ENCODE results near the gene BRAT1.

DNA sequence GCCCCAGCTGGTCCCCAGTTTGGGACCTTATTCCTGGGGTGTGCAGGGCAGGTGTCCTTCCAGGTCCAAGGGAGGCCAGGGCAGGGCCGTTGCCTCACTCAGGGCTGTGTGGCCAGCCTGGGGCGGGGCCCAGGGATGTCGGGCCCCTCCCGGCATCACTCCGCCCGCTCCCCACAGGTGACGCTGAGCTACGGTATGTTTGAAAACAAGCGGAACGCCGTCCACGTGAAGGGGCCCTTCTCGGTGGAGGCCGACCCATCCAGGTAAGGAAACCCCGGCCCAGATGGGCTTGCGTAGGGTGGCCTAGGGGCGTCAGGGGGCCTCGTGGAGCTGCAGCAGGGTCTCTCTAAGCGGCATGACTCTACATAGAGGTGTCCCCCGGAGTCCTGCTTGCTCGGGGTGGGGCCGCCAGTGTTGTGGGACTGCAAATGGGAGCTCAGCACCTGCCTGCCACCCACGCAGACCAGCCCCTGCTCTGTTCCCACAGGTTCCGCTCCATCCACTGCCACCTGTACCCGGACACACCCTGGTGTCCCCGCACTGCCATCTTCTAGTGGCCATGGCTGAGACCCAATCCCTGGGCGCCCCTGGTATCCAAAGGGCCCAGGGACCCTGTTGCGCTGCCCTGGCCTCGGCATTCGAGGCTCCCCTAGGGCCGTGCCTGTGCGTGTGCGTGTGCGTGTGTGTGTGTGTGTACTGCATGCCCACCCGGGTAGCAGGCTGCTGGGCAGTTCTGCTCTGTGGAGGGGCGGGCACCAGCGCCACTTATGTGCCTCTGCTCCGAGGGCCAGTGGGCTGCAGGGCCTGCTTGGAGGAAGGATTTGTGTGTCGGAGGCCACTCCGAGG, 28.4 kb downstream of the BRAT1 start:
- no peak for TF ChIP-seq POLR2AphosphoS5 (IDR thresholded peaks at IDR 0.05; ENCODE audit: low read depth)
- no peak for TF ChIP-seq JUNB (IDR thresholded peaks at IDR 0.05; ENCODE audit: unreplicated experiment)
- no peak for TF ChIP-seq CTCF (conservative IDR thresholded peaks at IDR 0.05; ENCODE audit: low read depth in 2 of 2)
- TF ChIP-seq CREB1 (CRISPR knock-in tag; IDR thresholded peaks at IDR 0.05; ENCODE audit: low read depth): no peak
- TF ChIP-seq EZH2 (IDR thresholded peaks at IDR 0.05; ENCODE audit: low read depth, unreplicated experiment): no peak
- TF ChIP-seq EZH2phosphoT487 (IDR thresholded peaks at IDR 0.05; ENCODE audit: unreplicated experiment): no peak
- TF ChIP-seq, protein P1, sequence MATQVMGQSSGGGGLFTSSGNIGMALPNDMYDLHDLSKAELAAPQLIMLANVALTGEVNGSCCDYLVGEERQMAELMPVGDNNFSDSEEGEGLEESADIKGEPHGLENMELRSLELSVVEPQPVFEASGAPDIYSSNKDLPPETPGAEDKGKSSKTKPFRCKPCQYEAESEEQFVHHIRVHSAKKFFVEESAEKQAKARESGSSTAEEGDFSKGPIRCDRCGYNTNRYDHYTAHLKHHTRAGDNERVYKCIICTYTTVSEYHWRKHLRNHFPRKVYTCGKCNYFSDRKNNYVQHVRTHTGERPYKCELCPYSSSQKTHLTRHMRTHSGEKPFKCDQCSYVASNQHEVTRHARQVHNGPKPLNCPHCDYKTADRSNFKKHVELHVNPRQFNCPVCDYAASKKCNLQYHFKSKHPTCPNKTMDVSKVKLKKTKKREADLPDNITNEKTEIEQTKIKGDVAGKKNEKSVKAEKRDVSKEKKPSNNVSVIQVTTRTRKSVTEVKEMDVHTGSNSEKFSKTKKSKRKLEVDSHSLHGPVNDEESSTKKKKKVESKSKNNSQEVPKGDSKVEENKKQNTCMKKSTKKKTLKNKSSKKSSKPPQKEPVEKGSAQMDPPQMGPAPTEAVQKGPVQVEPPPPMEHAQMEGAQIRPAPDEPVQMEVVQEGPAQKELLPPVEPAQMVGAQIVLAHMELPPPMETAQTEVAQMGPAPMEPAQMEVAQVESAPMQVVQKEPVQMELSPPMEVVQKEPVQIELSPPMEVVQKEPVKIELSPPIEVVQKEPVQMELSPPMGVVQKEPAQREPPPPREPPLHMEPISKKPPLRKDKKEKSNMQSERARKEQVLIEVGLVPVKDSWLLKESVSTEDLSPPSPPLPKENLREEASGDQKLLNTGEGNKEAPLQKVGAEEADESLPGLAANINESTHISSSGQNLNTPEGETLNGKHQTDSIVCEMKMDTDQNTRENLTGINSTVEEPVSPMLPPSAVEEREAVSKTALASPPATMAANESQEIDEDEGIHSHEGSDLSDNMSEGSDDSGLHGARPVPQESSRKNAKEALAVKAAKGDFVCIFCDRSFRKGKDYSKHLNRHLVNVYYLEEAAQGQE (IDR thresholded peaks at IDR 0.05; ENCODE audit: unreplicated experiment): no peak
- TF ChIP-seq STAT1 (IDR thresholded peaks at IDR 0.05; ENCODE audit: unreplicated experiment): no peak
- TF ChIP-seq ZNF331 (CRISPR knock-in tag; IDR thresholded peaks at IDR 0.05; ENCODE audit: low read depth): no peak
- TF ChIP-seq, protein P2, sequence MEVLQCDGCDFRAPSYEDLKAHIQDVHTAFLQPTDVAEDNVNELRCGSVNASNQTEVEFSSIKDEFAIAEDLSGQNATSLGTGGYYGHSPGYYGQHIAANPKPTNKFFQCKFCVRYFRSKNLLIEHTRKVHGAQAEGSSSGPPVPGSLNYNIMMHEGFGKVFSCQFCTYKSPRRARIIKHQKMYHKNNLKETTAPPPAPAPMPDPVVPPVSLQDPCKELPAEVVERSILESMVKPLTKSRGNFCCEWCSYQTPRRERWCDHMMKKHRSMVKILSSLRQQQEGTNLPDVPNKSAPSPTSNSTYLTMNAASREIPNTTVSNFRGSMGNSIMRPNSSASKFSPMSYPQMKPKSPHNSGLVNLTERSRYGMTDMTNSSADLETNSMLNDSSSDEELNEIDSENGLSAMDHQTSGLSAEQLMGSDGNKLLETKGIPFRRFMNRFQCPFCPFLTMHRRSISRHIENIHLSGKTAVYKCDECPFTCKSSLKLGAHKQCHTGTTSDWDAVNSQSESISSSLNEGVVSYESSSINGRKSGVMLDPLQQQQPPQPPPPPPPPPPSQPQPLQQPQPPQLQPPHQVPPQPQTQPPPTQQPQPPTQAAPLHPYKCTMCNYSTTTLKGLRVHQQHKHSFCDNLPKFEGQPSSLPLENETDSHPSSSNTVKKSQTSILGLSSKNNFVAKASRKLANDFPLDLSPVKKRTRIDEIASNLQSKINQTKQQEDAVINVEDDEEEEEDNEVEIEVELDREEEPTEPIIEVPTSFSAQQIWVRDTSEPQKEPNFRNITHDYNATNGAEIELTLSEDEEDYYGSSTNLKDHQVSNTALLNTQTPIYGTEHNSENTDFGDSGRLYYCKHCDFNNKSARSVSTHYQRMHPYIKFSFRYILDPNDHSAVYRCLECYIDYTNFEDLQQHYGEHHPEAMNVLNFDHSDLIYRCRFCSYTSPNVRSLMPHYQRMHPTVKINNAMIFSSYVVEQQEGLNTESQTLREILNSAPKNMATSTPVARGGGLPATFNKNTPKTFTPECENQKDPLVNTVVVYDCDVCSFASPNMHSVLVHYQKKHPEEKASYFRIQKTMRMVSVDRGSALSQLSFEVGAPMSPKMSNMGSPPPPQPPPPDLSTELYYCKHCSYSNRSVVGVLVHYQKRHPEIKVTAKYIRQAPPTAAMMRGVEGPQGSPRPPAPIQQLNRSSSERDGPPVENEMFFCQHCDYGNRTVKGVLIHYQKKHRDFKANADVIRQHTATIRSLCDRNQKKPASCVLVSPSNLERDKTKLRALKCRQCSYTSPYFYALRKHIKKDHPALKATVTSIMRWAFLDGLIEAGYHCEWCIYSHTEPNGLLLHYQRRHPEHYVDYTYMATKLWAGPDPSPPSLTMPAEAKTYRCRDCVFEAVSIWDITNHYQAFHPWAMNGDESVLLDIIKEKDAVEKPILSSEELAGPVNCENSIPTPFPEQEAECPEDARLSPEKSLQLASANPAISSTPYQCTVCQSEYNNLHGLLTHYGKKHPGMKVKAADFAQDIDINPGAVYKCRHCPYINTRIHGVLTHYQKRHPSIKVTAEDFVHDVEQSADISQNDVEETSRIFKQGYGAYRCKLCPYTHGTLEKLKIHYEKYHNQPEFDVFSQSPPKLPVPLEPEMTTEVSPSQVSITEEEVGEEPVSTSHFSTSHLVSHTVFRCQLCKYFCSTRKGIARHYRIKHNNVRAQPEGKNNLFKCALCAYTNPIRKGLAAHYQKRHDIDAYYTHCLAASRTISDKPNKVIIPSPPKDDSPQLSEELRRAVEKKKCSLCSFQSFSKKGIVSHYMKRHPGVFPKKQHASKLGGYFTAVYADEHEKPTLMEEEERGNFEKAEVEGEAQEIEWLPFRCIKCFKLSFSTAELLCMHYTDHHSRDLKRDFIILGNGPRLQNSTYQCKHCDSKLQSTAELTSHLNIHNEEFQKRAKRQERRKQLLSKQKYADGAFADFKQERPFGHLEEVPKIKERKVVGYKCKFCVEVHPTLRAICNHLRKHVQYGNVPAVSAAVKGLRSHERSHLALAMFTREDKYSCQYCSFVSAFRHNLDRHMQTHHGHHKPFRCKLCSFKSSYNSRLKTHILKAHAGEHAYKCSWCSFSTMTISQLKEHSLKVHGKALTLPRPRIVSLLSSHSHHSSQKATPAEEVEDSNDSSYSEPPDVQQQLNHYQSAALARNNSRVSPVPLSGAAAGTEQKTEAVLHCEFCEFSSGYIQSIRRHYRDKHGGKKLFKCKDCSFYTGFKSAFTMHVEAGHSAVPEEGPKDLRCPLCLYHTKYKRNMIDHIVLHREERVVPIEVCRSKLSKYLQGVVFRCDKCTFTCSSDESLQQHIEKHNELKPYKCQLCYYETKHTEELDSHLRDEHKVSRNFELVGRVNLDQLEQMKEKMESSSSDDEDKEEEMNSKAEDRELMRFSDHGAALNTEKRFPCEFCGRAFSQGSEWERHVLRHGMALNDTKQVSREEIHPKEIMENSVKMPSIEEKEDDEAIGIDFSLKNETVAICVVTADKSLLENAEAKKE (CRISPR knock-in tag; IDR thresholded peaks at IDR 0.05): no peak
- no peak for TF ChIP-seq ETS1 (IDR thresholded peaks at IDR 0.05)
